CD1c-positive myeloid dendritic cell (primary cell): ENCODE data around the gene CCDC87.
"Not testable (repeated sequence)": the region's sequence is repeated elsewhere in the genome, so short reads cannot be mapped to it uniquely, and the experiment has no call there.

Experiments
- DNase-seq: peaks from one replicate; pipeline ENCODE4 v3.0.0-alpha.2; 2016; ENCODE audit errors: extremely low spot score

CCDC87 gene

GRCh38 chr11:66616379-66617154 is 23.7 kb upstream of the CCDC87 start, which contains the start of gene RBM14:
Gene RBM14 (plus strand): TSS chr11:66616630. CDS start chr11:66616721, 91 bp downstream.
- DNase-seq = peak; percentile 100

GRCh38 chr11:66614073-66614472 is 21.2 kb upstream of the CCDC87 start:
- DNase-seq = no peak

- DNase-seq = no peak
Measured at GRCh38 chr11:66612458-66612857, 19.6 kb upstream of the CCDC87 start.

- DNase-seq = no peak
Measured at GRCh38 chr11:66609721-66610617, 17.1 kb upstream of the CCDC87 start.

GRCh38 chr11:66607126-66607834 is 14.4 kb upstream of the CCDC87 start:
- peak; percentile 31 for DNase-seq

GRCh38 chr11:66606608-66607007 is 13.7 kb upstream of the CCDC87 start:
- not testable (repeated sequence) for DNase-seq

GRCh38 chr11:66604155-66604554 is 11.3 kb upstream of the CCDC87 start:
- DNase-seq = no peak

GRCh38 chr11:66603072-66603471 is 10.2 kb upstream of the CCDC87 start:
- no peak for DNase-seq

GRCh38 chr11:66600631-66601233 is 7.9 kb upstream of the CCDC87 start:
- DNase-seq = peak; percentile 67

GRCh38 chr11:66600219-66600618 is 7.4 kb upstream of the CCDC87 start:
- DNase-seq = no peak

- no peak for DNase-seq
Measured at GRCh38 chr11:66598993-66599392, 6.1 kb upstream of the CCDC87 start.

GRCh38 chr11:66595245-66595904 is 2.5 kb upstream of the CCDC87 start:
- DNase-seq = peak; percentile 16

- DNase-seq = no peak
Measured at GRCh38 chr11:66593650-66594049, 787 bp upstream of the CCDC87 start.

- no peak for DNase-seq
Measured at GRCh38 chr11:66593303-66593635, 406 bp upstream of the CCDC87 start.

- no peak for DNase-seq
Measured at GRCh38 chr11:66591175-66591574, 1.7 kb downstream of the CCDC87 start.

GRCh38 chr11:66589996-66590675 is 2.7 kb downstream of the CCDC87 start:
- no peak for DNase-seq

- not testable (repeated sequence) for DNase-seq
Measured at GRCh38 chr11:66589315-66589714, 3.5 kb downstream of the CCDC87 start.

GRCh38 chr11:66586136-66586535 is 6.7 kb downstream of the CCDC87 start:
- no peak for DNase-seq

GRCh38 chr11:66585447-66585846 is 7.4 kb downstream of the CCDC87 start:
- DNase-seq = not testable (repeated sequence)

- DNase-seq = not testable (repeated sequence)
Measured at GRCh38 chr11:66582565-66583147, 10.2 kb downstream of the CCDC87 start.
